EH (cell line): ENCODE measurements around the gene SYT2.
"Not testable (repeated sequence)": the region's sequence is repeated elsewhere in the genome, so short reads cannot be mapped to it uniquely, and the experiment has no call there.

Source experiments
- DNase-seq: peaks from one replicate; pipeline ENCODE4 v3.0.0-alpha.2; 2015; ENCODE audit warnings: low read depth

The SYT2 gene

DNA sequence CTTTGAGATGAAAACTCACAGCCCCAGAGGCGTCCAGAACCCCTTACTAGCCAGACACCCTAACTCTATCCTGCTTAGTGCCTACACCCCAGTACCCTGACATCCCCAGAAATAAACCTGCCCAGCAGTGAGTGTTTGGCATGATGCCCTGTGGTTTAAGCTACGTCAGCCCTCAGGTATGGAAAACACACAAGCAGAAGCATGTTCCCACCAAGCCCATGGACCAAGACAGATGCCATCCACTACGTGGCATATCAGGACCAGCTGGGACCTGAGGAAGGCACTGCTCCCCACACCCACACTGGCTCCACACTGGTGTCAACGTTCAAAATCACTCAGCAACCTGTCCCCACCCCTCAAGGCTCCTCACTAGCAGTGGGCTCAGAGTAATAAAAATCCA, 116.4 kb downstream of the SYT2 start:
- peak; percentile 37 for DNase-seq

DNA sequence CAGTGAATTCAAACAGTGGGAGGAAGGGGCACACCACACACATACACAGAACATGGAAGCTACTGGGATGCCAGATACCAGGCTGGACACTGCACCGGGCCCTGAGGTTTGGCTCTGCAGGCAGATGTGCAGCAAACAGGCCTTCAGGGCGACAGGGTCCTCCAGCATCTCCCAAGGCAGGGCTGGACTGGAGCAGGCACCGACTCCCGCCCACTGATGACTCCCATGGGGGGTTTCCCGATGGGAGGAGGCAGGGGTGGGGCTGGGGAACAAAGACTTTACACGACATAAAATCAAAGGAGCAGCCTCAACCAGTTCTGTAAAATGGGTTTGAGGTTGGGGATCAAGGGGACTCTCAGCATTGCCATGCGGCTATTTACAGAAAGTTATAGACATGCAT, 118.1 kb downstream of the SYT2 start:
- no peak for DNase-seq

DNA sequence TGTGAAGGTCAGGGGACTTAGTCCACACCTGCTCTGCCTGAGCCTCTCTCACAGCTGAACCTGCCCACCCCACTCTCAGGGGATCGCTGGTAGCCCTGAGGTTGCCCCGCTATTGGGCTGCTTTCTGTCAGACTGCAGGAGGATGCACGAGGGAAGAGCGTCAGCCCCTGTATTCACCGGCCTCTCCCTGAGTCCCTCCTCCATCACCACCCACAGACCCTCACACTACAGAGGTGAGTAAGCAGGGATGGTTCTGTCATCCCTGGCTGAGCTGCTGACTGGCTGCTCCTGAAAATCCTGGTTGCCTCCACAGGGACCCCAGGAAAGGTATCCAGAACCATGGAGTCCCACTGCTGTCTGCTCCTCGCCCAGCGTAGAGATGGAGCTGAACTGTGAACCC, 118.7 kb downstream of the SYT2 start:
- no peak for DNase-seq

- DNase-seq: no peak
Measured at GRCh38 chr1:202590975-202591411, 119.3 kb downstream of the SYT2 start.

DNA sequence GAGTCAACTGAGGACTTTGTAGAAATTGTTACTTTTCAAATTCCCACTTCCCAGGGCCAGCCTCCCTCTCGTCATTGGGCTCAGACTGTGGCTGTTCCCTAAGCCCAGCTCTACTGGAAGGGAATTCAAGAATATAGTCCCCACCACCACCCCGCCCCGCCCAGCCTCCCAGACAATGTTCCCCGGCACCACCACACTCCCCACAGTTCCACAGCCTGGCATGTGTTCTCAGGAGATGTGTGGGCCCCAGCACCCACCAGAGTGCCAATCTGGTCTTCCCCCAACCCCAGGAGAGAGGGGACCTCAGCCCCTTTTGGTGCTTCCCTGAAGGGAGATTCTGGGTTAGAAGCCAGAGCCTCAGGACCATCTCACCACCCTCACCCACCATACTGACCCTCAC, 120.1 kb downstream of the SYT2 start:
- no peak for DNase-seq

DNA sequence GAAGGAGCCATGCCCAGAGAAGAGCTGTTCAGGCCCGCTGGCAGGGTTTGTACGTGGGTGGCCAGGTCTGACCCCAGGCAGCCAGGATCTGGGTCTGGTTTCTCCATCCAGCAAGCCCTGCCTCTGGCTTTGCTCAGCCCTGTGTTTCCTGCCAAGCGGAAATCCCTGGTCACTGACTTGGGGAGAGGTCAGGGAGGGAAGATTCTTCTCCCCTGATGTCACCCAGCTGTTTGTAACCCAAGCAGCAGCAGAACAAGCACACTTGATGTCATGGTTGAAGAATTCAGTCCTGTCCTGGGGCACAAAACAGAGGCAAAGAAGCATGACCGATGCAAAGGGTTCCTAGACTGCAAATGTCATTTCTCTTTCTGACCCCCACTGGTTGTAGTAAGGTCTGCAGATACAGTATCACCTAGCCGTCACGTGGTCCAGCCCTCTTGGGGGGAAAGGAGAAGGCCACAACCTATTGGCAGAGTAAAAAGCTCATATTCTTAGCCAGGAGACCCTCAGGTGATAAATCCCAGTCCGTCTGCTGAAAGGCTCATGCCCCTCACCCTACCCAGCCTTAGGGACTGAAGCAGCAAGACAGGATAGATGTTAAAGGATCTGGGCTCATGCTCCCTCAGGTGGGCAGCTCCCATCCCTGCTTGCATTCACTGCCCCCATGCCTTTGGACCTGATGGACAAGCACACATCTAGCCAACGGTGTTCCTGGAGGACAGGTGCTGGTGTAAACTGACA, 120.9 kb downstream of the SYT2 start:
- DNase-seq: peak; percentile 100

GRCh38 chr1:202588503-202589189, 121.6 kb downstream of the SYT2 start:
- no peak for DNase-seq

- no peak for DNase-seq
Measured at GRCh38 chr1:202587859-202588485, 122.3 kb downstream of the SYT2 start.

DNA sequence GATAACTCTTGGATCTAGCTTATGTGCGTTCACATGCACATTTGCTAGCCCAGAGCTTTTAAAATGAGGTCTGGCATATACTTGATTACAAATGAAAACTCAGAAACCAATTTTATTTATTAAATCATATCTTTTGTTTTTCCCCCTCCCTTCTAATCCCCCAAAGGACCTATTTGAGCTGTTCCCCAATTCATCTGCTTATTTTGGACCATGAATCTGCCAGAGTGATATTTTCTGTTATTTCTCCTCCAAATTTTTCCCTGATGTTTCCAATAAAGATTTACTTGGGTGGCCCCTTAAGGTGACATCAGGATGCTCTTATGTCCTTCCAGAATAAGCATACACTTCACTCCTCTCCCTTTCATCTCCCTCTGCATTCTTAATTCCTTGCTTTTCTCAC, 123.4 kb downstream of the SYT2 start:
- no peak for DNase-seq

DNA sequence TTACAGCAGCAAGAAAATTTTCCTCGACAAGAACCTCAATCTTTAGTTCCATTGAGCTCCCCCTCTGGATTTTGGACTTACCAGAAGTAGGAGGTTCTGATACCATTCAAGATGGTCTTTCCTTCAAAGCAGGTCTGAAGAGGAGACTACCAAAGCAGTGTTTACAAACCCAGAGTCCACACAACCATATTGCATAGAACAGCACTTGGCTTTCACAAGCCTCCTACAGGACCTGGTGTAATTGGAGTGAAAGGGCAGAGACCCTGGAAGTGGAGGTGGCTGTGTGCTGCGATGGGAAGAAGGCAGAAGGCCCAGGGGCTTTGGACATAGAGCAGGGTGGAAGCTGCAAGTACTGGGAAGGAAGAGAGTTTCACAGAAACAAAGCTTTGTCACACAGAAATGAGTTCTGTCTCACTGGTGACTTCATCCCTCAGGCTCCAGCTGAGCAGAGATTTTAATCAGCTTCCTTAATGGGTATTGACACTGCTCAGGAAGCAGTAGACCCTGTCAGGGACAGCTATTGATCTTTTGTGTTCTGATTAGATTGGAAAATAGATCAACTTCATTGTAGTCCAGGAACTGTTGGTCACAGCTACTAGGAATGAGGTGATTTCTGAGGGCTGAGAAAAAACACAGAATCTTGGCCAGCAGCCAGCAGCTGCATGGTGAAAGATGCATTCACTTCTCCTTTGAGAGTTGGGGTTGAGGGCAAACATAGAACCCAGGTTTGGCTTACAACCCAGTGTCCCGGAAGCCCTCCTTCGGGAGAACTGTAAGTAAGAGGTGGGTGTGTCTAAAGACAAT, 124.0 kb downstream of the SYT2 start:
- peak; percentile 60 for DNase-seq

DNA sequence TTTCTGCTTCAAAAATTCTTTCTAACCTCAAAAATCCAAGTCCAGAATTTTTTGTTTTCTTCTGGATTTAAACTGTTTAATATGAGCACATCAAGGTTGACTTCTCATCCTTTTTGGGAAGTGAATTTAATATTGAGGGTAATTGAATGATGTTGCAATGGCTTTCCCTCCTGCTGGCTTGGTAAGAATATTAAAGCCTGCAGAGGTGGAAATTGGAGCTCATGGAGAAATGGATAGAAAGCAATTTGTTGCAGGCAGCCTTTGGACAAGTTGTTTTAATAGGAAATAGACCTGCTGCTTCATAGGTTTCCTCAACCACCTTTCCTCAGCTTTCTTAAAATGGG, 124.7 kb downstream of the SYT2 start:
- peak; percentile 76 for DNase-seq

- DNase-seq: no peak
Measured at GRCh38 chr1:202584707-202585589, 125.3 kb downstream of the SYT2 start.

DNA sequence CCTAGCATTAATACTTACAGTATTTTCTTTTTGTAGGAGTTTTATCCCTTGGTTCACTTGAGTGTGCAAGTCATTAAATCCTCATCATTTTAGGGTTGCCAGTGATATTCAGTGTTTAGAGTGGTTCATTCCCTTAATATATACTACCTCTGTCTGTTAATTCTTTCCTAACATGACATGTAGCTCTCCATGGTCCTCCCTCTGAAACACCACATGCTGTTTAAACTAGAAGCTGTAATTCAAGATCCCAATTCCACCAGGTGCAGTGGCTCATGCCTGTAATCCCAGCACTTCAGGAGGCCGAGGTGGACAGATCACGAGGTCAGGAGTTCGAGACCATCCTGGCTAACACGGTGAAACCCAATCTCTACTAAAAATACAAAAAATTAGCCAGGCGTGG, 127.9 kb downstream of the SYT2 start:
- DNase-seq: not testable (repeated sequence)

- DNase-seq: peak; percentile 70
Measured at GRCh38 chr1:202580619-202581018, 129.6 kb downstream of the SYT2 start.

GRCh38 chr1:202579806-202580205, 130.4 kb downstream of the SYT2 start:
- peak; percentile 97 for DNase-seq

- DNase-seq: no peak
Measured at GRCh38 chr1:202578565-202578964, 131.7 kb downstream of the SYT2 start.

DNA sequence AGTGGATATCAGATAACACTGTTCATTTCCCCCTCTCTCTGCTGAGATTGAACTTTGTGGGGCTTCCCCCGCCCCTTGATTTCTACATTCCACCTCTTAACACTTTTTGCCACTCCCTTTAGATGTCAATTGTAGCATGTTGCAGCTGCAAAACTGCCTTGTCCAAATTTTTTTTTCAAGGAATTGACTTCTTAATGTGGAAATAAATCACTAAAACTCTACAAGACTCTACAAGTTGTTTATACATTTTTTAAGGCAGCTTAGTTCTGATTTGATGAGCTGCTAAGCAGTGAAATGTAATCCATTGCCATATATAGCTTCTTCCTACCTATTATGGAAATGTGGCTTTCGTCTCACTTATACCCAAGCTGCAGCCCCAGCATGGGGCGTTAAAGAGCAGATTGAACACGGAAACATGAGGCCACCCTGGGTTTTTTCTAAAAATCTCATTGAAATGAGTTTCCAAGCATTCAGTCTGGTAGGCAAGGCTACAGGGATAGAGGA, 132.2 kb downstream of the SYT2 start:
- peak; percentile 86 for DNase-seq

- peak; percentile 62 for DNase-seq
Measured at GRCh38 chr1:202577381-202577780, 132.9 kb downstream of the SYT2 start.

GRCh38 chr1:202576816-202577215, 133.4 kb downstream of the SYT2 start:
- peak; percentile 94 for DNase-seq

DNA sequence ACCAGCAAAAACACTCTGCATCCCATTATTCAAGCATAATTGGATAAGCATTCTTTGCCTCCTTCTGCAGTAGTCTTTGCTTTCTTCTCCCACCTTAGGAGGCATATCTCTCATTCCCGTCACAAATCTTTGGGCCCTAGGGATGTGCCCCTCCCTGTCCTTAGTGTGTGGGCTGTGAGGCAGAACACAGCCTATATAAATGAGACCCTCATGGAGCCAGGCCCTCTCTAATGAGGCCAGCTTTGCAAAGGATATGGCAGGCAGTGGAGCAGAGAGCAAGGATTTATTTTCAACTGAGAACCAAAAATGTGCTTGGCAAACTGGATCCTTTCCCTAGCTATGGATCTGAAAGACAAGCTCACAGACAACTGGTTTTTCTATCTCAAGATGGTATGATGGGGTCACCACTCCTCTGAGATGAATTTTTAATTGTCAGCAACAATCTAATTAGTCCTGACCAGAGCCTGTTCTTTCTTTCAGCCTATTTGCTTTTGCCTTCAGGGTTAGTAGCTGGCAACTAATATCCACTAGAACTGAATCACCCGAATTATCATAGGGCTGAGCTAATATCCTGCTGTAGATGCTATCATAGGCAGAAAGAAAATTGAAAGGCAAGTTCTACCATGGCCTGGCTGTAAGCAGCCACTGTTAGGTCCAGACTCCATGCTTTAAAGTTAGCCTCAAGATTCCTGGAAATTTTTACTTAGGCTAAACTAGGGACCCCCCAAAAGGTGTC, 134.2 kb downstream of the SYT2 start:
- DNase-seq: peak; percentile 84

DNA sequence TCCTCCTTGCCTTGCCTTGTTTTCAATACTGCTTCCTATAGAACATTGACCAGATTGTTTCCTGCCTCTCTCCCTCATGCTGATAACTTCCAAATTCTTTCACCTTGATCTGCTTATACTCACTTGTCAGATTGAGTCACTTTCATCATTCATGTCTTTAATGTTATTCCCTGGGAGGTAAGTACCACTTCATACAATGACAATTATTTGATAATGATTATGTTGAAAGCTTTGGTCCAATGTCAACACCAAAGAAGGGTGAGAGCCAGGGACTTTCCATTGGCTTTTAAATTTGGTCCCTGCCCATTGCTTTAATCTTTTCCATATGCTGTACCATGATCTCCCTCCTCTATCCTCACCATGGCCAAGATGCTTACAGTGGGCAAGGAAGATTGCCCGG, 137.4 kb downstream of the SYT2 start:
- no peak for DNase-seq
